GM23338 (cell line): ENCODE results near the gene ZNF565. TPM values are rescaled to one million over a fixed set of nuclear protein-coding genes. Genes with fewer than 3 reads are reported as not detected.
"Not testable (repeated sequence)": the region's sequence is repeated elsewhere in the genome, so short reads cannot be mapped to it uniquely, and the experiment has no call there.

Experiments used
- ATAC-seq: fragments of 200-7000 bp; cut with Tn5 transposase; 3 replicates; pipeline ENCODE4 v1.9.1; 2020
- DNase-seq: peaks from one replicate; pipeline ENCODE4 v3.0.0-alpha.2; 2015; ENCODE audit warnings: low spot score
- H2AFZ ChIP-seq: fragments of 200-600 bp; sonication (generic); 2 replicates; pipeline ENCODE4 v1.8.0; 2016; ENCODE audit warnings: antibody characterized with exemption, mild to moderate bottlenecking, moderate library complexity
- H3F3A ChIP-seq: fragments of 200-600 bp; sonication (generic); replicated peaks from 2 replicates; pipeline ENCODE4 v1.8.0; 2017; ENCODE audit warnings: antibody characterized with exemption, mixed run types, low read depth
- H3K27ac ChIP-seq: fragments of 200-600 bp; sonication (generic); 2 replicates; pipeline ENCODE4 v1.6.1; 2016; ENCODE audit warnings: low read depth
- H3K27me3 ChIP-seq: fragments of 200-600 bp; sonication (generic); 2 replicates; pipeline ENCODE4 v1.8.0; 2016; ENCODE audit warnings: mild to moderate bottlenecking, mixed run types, moderate library complexity; ENCODE audit not compliant: insufficient read depth
- H3K36me3 ChIP-seq: fragments of 200-600 bp; sonication (generic); 2 replicates; pipeline ENCODE4 v1.8.0; 2016; ENCODE audit warnings: mild to moderate bottlenecking; ENCODE audit not compliant: insufficient read depth
- H3K4me1 ChIP-seq: fragments of 200-600 bp; sonication (generic); 2 replicates; pipeline ENCODE4 v1.8.0; 2016; ENCODE audit warnings: mild to moderate bottlenecking, moderate library complexity; ENCODE audit not compliant: insufficient read depth
- H3K4me2 ChIP-seq: fragments of 200-600 bp; sonication (generic); 2 replicates; pipeline ENCODE4 v1.7.1; 2017; ENCODE audit warnings: mixed run types
- H3K4me3 ChIP-seq: fragments of 200-600 bp; sonication (generic); 2 replicates; pipeline ENCODE4 v1.6.1; 2016; ENCODE audit warnings: mixed run types
- H3K79me2 ChIP-seq: fragments of 200-600 bp; sonication (generic); replicated peaks from 2 replicates; pipeline ENCODE4 v1.8.0; 2017; ENCODE audit warnings: mild to moderate bottlenecking; ENCODE audit not compliant: insufficient read depth
- H3K9me2 ChIP-seq: fragments of 200-600 bp; sonication (generic); 2 replicates; pipeline ENCODE4 v1.8.0; 2017; ENCODE audit not compliant: insufficient read depth
- H4K20me1 ChIP-seq: fragments of 200-600 bp; sonication (generic); replicated peaks from 2 replicates; pipeline ENCODE4 v1.8.0; 2017; ENCODE audit warnings: mild to moderate bottlenecking; ENCODE audit not compliant: insufficient read depth
- H3K27ac Mint-ChIP-seq: 2 replicates; pipeline ENCODE4 v1.8.0; 2020; ENCODE audit warnings: inconsistent platforms, mild to moderate bottlenecking, moderate library complexity, mixed read lengths
- H3K27me3 Mint-ChIP-seq: 3 replicates; pipeline ENCODE4 v1.8.0; 2022; ENCODE audit warnings: low read depth, mild to moderate bottlenecking, moderate library complexity, mixed read lengths, inconsistent platforms; ENCODE audit not compliant: insufficient read depth, poor library complexity
- H3K36me3 Mint-ChIP-seq: 3 replicates; pipeline ENCODE4 v1.8.0; 2021; ENCODE audit warnings: low read depth, mild to moderate bottlenecking, inconsistent platforms, moderate library complexity, mixed read lengths
- H3K4me1 Mint-ChIP-seq: 3 replicates; pipeline ENCODE4 v1.8.0; 2020; ENCODE audit warnings: mild to moderate bottlenecking, inconsistent platforms, mixed read lengths
- H3K4me3 Mint-ChIP-seq: 3 replicates; pipeline ENCODE4 v1.8.0; 2021; ENCODE audit warnings: moderate library complexity, mild to moderate bottlenecking, inconsistent platforms, mixed read lengths
- H3K9me3 Mint-ChIP-seq: 3 replicates; pipeline ENCODE4 v1.8.0; 2020; ENCODE audit warnings: moderate library complexity, mild to moderate bottlenecking, inconsistent platforms, mixed read lengths
- CREB1 ChIP-seq: fragments of 250-450 bp; sonication (Bioruptor Pico); IDR thresholded peaks from 2 replicates; pipeline ENCODE4 v1.5.0; 2020; ENCODE audit warnings: low read depth, mild to moderate bottlenecking, moderate library complexity
- EZH2 ChIP-seq: fragments of 200-600 bp; sonication (generic); IDR thresholded peaks from one replicate; pipeline ENCODE4 v1.8.0; 2017; ENCODE audit warnings: antibody characterized with exemption, mild to moderate bottlenecking, low read depth; ENCODE audit not compliant: unreplicated experiment
- EZH2phosphoT487 ChIP-seq: fragments of 200-600 bp; sonication (generic); IDR thresholded peaks from one replicate; pipeline ENCODE4 v1.8.1; 2018; ENCODE audit warnings: antibody characterized with exemption; ENCODE audit not compliant: unreplicated experiment
- JUNB ChIP-seq: IDR thresholded peaks from one replicate; pipeline ENCODE4 v1.6.1; 2016; ENCODE audit warnings: antibody characterized with exemption; ENCODE audit not compliant: unreplicated experiment
- NANOG ChIP-seq: IDR thresholded peaks from 2 replicates; pipeline ENCODE4 v1.6.1; 2016; ENCODE audit warnings: antibody characterized with exemption, borderline replicate concordance
- STAT1 ChIP-seq: IDR thresholded peaks from one replicate; pipeline ENCODE4 v1.6.1; 2016; ENCODE audit warnings: antibody characterized with exemption; ENCODE audit not compliant: unreplicated experiment
- polyA plus RNA-seq: library from polyadenylated mRNA; unstranded; fragments of >200 nt; fragmentation: Nextera tagmentation; extraction: Ambion mirVana; gene quantifications from 2 replicates; pipeline ENCODE4 v1.2.1, GENCODE V29; 2016
- total RNA-seq: library from RNA; depleted of rRNA; stranded (reverse); fragments of >200 nt; shearing (Covaris generic); gene quantifications from 2 replicates; pipeline ENCODE4 v1.2.3, GENCODE V29; 2014

Gene ZNF565
- total and polyA plus RNA-seq, 2 experiments from 2014 or later = 2.4 to 3.2 TPM

DNA sequence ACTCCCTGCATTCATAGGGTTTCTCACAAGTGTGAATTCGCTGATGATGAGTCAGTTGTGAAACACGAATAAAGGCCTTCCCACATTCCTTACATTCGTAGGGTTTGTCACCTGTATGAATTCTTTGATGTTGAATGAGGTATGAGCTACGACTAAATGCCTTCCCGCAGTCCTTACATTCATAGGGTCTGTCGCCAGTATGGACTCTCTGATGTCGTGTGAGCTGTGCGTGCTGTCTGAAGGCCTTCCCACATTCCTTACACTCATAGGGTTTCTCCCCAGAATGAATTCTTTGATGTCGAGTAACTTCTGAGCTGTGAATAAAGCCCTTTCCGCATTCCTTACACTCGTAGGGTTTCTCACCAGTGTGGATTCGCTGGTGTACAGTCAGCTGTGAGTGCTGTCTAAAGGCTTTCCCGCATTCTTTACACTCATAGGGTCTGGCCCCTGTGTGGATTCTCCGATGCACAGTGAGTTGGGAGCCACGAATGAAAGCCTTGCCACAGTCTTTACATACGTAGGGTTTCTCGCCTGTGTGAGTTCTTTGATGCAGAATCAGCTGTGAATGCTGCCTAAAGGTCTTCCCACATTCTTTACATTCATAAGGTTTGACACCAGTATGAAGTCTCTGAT is 31.7 kb downstream of the ZNF565 start:
- H3K36me3 Mint-ChIP-seq = no peaks in the 10 kb centered on the region
- no peaks in the 10 kb centered on the region for H3K79me2 ChIP-seq
- H3K4me3 Mint-ChIP-seq = no peak overlapping the region
- no peak overlapping the region for H2AFZ ChIP-seq
- H3K27ac ChIP-seq = peak overlapping the region; percentile 68; the same call in 1 of the 2 replicates
- H3K4me2 ChIP-seq = no peak overlapping the region
- H3K27ac Mint-ChIP-seq = peak overlapping the region; percentile 40; the same call in 1 of the 2 replicates
- ATAC-seq = peak; percentile 79
- H3K27me3 ChIP-seq = no peaks in the 10 kb centered on the region
- H3K4me3 ChIP-seq = no peak overlapping the region
- no peaks in the 10 kb centered on the region for H3K4me1 ChIP-seq
- peaks cover 8% of the 10 kb centered on the region; the same call in 2 of the 3 replicates for H3K4me1 Mint-ChIP-seq
- peaks cover 2% of the 10 kb centered on the region for H3K27me3 Mint-ChIP-seq
- no peaks in the 10 kb centered on the region for H3K9me2 ChIP-seq
- peak; percentile 84 for DNase-seq
- H3K36me3 ChIP-seq = no peaks in the 10 kb centered on the region
- H3F3A ChIP-seq = no peaks in the 10 kb centered on the region
- 0 out of 3 replicates have a peak, but pooled peaks cover under 1% of the 10 kb centered on the region for H3K9me3 Mint-ChIP-seq
- H4K20me1 ChIP-seq = no peaks in the 10 kb centered on the region
- TF ChIP-seq NANOG (no peak), STAT1 (no peak), CREB1 (CRISPR knock-in tag) (0 out of 2 replicates have a peak, but pooled peaks have one; percentile 16), EZH2 (no peak)

DNA sequence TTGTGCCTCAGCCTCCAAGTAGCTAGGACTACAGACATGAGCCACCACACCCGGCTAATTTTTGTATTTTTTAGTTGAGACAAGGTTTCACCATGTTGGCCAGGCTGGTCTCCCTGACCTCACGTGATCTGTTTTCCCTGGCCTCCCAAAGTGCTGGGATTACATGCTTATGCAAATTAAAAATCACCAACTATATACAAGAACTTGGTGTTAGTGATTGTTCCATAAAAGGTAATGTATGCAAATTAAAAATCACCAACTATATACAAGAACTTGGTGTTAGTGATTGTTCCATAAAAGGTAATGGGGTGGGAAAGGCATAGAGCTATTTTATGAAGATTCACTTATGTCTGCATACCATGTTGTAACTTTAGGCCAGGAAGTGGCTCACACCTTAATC is 35.4 kb downstream of the ZNF565 start:
- not testable (repeated sequence) for H3F3A ChIP-seq, H3K36me3 Mint-ChIP-seq, H3K4me1 Mint-ChIP-seq, H3K9me2 ChIP-seq, H3K36me3 ChIP-seq, H4K20me1 ChIP-seq, H3K27ac Mint-ChIP-seq, H2AFZ ChIP-seq, ATAC-seq, H3K4me1 ChIP-seq, H3K4me3 Mint-ChIP-seq, H3K27me3 Mint-ChIP-seq, H3K27me3 ChIP-seq, H3K27ac ChIP-seq, H3K79me2 ChIP-seq, H3K4me2 ChIP-seq, DNase-seq, H3K4me3 ChIP-seq
- H3K9me3 Mint-ChIP-seq = peaks cover 12% of the 10 kb centered on the region; the same call in 2 of the 3 replicates

DNA sequence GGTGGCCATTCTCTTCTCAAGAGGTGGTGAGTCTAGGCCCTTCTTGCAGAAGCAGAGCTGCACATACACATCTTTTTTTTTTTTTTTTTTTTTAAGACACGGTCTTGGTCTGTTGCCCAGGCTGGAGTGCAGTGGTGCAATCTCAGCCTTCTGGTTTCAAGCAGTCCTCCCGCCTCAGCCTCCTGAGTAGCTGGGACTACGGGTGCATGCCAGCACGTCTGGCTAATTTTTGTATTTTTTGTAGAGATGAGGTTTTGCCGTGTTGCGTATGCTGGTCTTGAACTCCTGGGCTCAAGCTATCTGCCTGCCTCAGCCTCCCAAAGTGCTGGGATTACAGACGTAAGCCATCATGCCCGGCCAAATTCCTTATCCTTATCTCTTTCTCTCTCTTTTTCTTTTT is 40.6 kb downstream of the ZNF565 start:
- peaks cover 12% of the 10 kb centered on the region; the same call in 2 of the 3 replicates for H3K9me3 Mint-ChIP-seq

DNA sequence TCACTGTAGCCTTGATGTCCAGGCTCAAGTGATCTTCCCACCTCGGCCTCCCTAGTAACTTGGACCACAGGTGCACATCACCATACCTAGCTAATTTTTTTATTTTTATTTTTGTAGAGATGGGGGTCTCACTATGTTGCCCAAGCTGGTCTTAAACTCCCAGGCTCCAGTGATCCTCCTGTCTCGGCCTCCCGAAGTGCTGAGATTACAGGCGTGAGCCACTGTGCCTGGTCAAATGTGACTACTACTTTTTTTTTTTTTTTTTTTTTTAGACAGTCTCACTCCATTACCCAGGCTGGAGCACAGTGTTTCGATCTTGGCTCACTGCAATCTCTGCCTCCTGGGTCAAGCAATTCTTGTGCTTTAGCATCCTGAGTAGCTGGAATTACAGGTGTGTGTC is 41.6 kb downstream of the ZNF565 start:
- no peaks in the 10 kb centered on the region for H3K4me1 ChIP-seq
- no peak overlapping the region for H3K27ac Mint-ChIP-seq
- no peak overlapping the region for H2AFZ ChIP-seq
- H3K9me2 ChIP-seq = no peaks in the 10 kb centered on the region
- H4K20me1 ChIP-seq = no peaks in the 10 kb centered on the region
- ATAC-seq = no peak
- no peak overlapping the region for H3K4me3 ChIP-seq
- peaks cover 12% of the 10 kb centered on the region; the same call in 2 of the 3 replicates for H3K9me3 Mint-ChIP-seq
- H3K36me3 ChIP-seq = no peaks in the 10 kb centered on the region
- 0 out of 3 replicates have a peak, but pooled peaks cover 3% of the 10 kb centered on the region for H3K4me1 Mint-ChIP-seq
- H3K27ac ChIP-seq = no peak overlapping the region
- H3K4me3 Mint-ChIP-seq = no peak overlapping the region
- H3K36me3 Mint-ChIP-seq = no peaks in the 10 kb centered on the region; the same call in 2 of the 3 replicates
- peaks cover 11% of the 10 kb centered on the region; the same call in 1 of the 2 replicates for H3F3A ChIP-seq
- H3K4me2 ChIP-seq = no peak overlapping the region
- H3K79me2 ChIP-seq = no peaks in the 10 kb centered on the region
- no peaks in the 10 kb centered on the region for H3K27me3 ChIP-seq
- H3K27me3 Mint-ChIP-seq = peaks cover 9% of the 10 kb centered on the region
- DNase-seq = no peak
- TF ChIP-seq JUNB (no peak), EZH2phosphoT487 (no peak)

More for the DNA sequence above, 40.6 kb downstream of the ZNF565 start:
- not testable (repeated sequence) for H3K4me2 ChIP-seq, DNase-seq, H4K20me1 ChIP-seq, ATAC-seq, H3K4me3 Mint-ChIP-seq, H2AFZ ChIP-seq, H3K27me3 ChIP-seq, H3K36me3 Mint-ChIP-seq, H3K4me1 ChIP-seq, H3K4me1 Mint-ChIP-seq, H3K27me3 Mint-ChIP-seq, H3K9me2 ChIP-seq, H3K79me2 ChIP-seq, H3K27ac Mint-ChIP-seq, H3K36me3 ChIP-seq, H3K27ac ChIP-seq, H3K4me3 ChIP-seq
- peaks cover 10% of the 10 kb centered on the region; the same call in 1 of the 2 replicates for H3F3A ChIP-seq
